ENCODE data around the gene TANGO6.
A peak's percentile ranks its signal among the peaks of the same experiment; 100 is the strongest.

TANGO6 gene

GRCh38 chr16:69130461-69130860, 287.1 kb downstream of the TANGO6 start:
- Histone ChIP-seq H3K36me3 (ENCODE audit: control insufficient read depth, insufficient read depth, low read length, severe bottlenecking) (peaks cover 14% of the 10 kb centered on the region), H3K4me3 (ENCODE audit: low read length) (peak overlapping the region; percentile 96), H3K9ac (ENCODE audit: low read length) (peak overlapping the region; percentile 99), H3K27me3 (replicated peaks; ENCODE audit: control insufficient read depth, insufficient read depth, low read length) (no peaks in the 10 kb centered on the region), H3K9me3 (ENCODE audit: control insufficient read depth, low read length) (no peaks in the 10 kb centered on the region), H3K4me1 (ENCODE audit: control insufficient read depth, insufficient read depth, low read length) (peaks cover 28% of the 10 kb centered on the region)
- DNase-seq (ENCODE audit: low read depth), result no peak

- peak; percentile 55 for DNase-seq (ENCODE audit: low read depth)
These were observed 288.0 kb downstream of the TANGO6 start for GRCh38 chr16:69131167-69131838.

GRCh38 chr16:69131839-69132423, 288.6 kb downstream of the TANGO6 start:
- Histone ChIP-seq H3K27me3 (replicated peaks; ENCODE audit: control insufficient read depth, insufficient read depth, low read length) (no peaks in the 10 kb centered on the region), H3K9me3 (ENCODE audit: control insufficient read depth, low read length) (no peaks in the 10 kb centered on the region), H3K4me3 (ENCODE audit: low read length) (peak overlapping the region; percentile 96), H3K4me1 (ENCODE audit: control insufficient read depth, insufficient read depth, low read length) (peaks cover 34% of the 10 kb centered on the region), H3K36me3 (ENCODE audit: control insufficient read depth, insufficient read depth, low read length, severe bottlenecking) (peaks cover 11% of the 10 kb centered on the region), H3K9ac (ENCODE audit: low read length) (peak overlapping the region; percentile 99)
- DNase-seq (ENCODE audit: low read depth), result peak; percentile 91

More at GRCh38 chr16:69131167-69131838, 288.0 kb downstream of the TANGO6 start:
- Histone ChIP-seq H3K27me3 (replicated peaks; ENCODE audit: control insufficient read depth, insufficient read depth, low read length) (no peaks in the 10 kb centered on the region), H3K9ac (ENCODE audit: low read length) (peak overlapping the region; percentile 99), H3K36me3 (ENCODE audit: control insufficient read depth, insufficient read depth, low read length, severe bottlenecking) (peaks cover 12% of the 10 kb centered on the region), H3K9me3 (ENCODE audit: control insufficient read depth, low read length) (no peaks in the 10 kb centered on the region), H3K4me1 (ENCODE audit: control insufficient read depth, insufficient read depth, low read length) (peaks cover 28% of the 10 kb centered on the region), H3K4me3 (ENCODE audit: low read length) (peak overlapping the region; percentile 96)

GRCh38 chr16:69132424-69133252, 289.3 kb downstream of the TANGO6 start, which contains the start of the genes CHTF8 and UTP4:
TSS of gene CHTF8 (minus strand) at chr16:69132588. CDS start at chr16:69121458, 11,130 bp downstream.
TSS of gene UTP4 (plus strand) at chr16:69132649. CDS start at chr16:69133460, 811 bp downstream.
- Histone ChIP-seq H3K36me3 (ENCODE audit: control insufficient read depth, insufficient read depth, low read length, severe bottlenecking) (peaks cover 17% of the 10 kb centered on the region), H3K4me1 (ENCODE audit: control insufficient read depth, insufficient read depth, low read length) (peaks cover 40% of the 10 kb centered on the region), H3K4me3 (ENCODE audit: low read length) (peak within 1 kb of the TSS; percentile 96), H3K9me3 (ENCODE audit: control insufficient read depth, low read length) (no peaks in the 10 kb centered on the region), H3K27me3 (replicated peaks; ENCODE audit: control insufficient read depth, insufficient read depth, low read length) (no peaks in the 10 kb centered on the region), H3K9ac (ENCODE audit: low read length) (peak within 1 kb of the TSS; percentile 99)
- peak; percentile 96 for DNase-seq (ENCODE audit: low read depth)

- DNase-seq (ENCODE audit: low read depth), result no peak
- H3K36me3 ChIP-seq (ENCODE audit: control insufficient read depth, insufficient read depth, low read length, severe bottlenecking), result peaks cover 21% of the 10 kb centered on the region
These were observed 290.1 kb downstream of the TANGO6 start for GRCh38 chr16:69133373-69133954.

More at GRCh38 chr16:69133373-69133954, 290.1 kb downstream of the TANGO6 start:
- Histone ChIP-seq H3K4me1 (ENCODE audit: control insufficient read depth, insufficient read depth, low read length) (peaks cover 40% of the 10 kb centered on the region), H3K4me3 (ENCODE audit: low read length) (peak overlapping the region; percentile 92), H3K9me3 (ENCODE audit: control insufficient read depth, low read length) (no peaks in the 10 kb centered on the region), H3K9ac (ENCODE audit: low read length) (peak overlapping the region; percentile 91), H3K27me3 (replicated peaks; ENCODE audit: control insufficient read depth, insufficient read depth, low read length) (no peaks in the 10 kb centered on the region)
